ENCODE data around the gene CA9.
"Not testable (repeated sequence)": the region's sequence is repeated elsewhere in the genome, so short reads cannot be mapped to it uniquely, and the experiment has no call there.

Gene CA9

DNA sequence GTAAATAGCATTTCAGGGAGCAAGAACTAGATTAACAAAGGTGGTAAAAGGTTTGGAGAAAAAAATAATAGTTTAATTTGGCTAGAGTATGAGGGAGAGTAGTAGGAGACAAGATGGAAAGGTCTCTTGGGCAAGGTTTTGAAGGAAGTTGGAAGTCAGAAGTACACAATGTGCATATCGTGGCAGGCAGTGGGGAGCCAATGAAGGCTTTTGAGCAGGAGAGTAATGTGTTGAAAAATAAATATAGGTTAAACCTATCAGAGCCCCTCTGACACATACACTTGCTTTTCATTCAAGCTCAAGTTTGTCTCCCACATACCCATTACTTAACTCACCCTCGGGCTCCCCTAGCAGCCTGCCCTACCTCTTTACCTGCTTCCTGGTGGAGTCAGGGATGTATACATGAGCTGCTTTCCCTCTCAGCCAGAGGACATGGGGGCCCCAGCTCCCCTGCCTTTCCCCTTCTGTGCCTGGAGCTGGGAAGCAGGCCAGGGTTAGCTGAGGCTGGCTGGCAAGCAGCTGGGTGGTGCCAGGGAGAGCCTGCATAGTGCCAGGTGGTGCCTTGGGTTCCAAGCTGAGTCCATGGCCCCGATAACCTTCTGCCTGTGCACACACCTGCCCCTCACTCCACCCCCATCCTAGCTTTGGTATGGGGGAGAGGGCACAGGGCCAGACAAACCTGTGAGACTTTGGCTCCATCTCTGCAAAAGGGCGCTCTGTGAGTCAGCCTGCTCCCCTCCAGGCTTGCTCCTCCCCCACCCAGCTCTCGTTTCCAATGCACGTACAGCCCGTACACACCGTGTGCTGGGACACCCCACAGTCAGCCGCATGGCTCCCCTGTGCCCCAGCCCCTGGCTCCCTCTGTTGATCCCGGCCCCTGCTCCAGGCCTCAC lies at the start of gene CA9:
Gene CA9, plus strand, starts transcription at position 797 of the 893 bp plus-strand sequence. Its CDS starts 32 bp downstream, at position 829.
- peak; percentile 57 for DNase-seq (ENCODE audit: low spot score)

DNA sequence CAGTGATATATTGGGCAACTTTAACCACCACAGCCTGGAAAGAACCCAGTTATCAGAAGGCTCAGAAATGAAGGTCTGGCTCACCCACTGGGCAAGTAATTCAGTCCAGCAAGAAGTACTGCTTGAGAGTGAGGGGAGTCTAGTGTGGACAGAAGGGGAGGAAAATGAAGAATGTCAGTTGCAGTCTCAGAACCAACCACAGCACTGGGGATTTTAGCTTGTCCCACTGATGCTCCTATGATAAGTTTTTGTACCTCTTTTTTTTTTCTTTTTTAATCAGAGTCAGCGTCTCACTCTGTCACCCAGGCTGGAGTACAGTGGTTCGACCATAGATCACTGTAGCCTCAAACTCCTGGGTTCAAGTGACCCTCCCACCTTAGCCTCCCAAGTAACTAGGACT lies 46.2 kb upstream of the CA9 start:
- DNase-seq (ENCODE audit: low spot score), result no peak

- no peak for DNase-seq (ENCODE audit: low spot score)
Observed at GRCh38 chr9:35628389-35628991, 45.2 kb upstream of the CA9 start.

DNA sequence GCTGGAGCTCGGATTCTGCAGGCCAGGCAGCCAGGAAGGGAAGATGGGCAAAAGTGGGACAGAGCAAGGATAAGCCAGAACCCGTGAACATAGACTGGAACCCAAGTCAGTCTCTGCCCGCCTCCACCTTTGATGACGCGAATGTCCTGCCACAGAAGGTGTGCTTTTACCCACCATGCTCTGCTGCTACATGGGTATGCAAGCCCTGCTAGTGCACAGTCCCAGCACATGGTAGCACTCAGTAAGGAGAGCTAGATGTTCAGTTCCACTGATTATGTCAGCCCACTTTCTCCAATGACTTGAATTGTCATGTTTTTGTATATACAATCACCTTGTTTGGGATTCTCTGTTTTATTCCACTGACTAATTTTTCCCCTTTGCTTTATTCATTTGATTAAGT lies 44.1 kb upstream of the CA9 start:
- no peak for DNase-seq (ENCODE audit: low spot score)

- DNase-seq (ENCODE audit: low spot score), result no peak
Observed at GRCh38 chr9:35635730-35636129, 38.0 kb upstream of the CA9 start.

GRCh38 chr9:35636135-35636876 lies 37.4 kb upstream of the CA9 start:
- no peak for DNase-seq (ENCODE audit: low spot score)

GRCh38 chr9:35636877-35637246 lies 36.9 kb upstream of the CA9 start:
- not testable (repeated sequence) for DNase-seq (ENCODE audit: low spot score)

DNA sequence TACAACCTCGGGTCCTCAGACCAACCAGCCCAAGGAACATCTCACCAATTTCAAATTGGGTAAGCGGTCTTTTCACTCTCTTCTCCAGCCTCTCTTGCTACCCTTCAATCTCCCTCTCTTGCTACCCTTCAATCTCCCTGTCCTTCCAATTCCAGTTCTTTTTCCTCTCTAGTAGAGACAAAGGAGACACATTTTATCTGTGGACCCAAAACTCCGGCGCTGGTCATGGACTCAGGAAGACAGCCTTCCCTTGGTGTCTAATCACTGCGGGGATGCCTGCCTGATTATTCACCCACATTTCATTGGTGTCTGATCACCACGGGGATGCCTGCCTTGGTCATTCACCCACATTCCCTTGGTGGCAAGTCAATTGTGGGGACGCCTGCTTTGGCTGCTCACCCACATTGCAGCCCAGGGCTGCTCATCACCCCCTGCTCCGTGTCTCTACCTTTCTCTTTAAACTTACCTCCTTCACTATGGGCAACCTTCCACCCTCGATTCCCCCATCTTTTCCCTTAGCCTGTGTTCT lies 36.2 kb upstream of the CA9 start:
- not testable (repeated sequence) for DNase-seq (ENCODE audit: low spot score)

DNA sequence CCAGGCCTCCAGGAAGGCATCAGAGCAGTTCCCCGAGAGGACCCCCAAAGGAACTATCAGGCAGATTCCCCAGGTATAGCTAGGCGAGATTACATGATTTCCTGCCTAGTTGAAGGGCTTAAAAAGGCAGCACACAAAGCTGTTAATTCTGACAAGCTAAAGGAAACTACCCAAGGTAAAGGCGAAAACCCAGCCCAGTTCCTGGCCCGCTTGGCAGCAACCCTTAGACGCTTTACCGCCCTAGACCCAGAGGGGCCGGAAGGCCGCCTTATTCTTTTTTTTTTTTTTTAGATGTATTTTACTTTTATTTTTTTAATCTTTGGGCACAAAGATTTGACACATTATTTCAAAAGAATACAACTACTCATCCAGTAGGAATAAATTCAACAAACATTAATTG lies 35.0 kb upstream of the CA9 start:
- not testable (repeated sequence) for DNase-seq (ENCODE audit: low spot score)

DNA sequence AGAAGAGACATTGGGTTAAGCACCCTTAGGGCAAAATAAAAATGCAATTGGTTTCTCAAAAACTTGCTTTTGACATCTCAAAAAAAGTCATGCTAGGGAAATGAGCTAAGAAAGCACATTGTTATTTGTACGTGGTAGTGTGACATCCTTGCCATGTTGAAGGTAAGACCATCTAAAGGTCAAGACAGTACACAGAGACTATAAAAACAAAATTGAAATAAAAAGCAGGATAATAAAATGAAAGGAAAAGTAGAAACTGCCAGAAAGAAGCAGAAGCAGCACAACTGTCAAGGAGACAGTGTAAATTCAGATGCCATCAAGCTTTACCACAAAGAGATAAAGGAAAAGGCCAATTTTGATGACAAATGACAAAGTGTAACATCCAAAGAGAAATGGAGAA lies 34.5 kb upstream of the CA9 start:
- not testable (repeated sequence) for DNase-seq (ENCODE audit: low spot score)

GRCh38 chr9:35639631-35640030 lies 34.1 kb upstream of the CA9 start:
- DNase-seq (ENCODE audit: low spot score), result no peak

- DNase-seq (ENCODE audit: low spot score), result not testable (repeated sequence)
Observed at GRCh38 chr9:35640431-35640830, 33.3 kb upstream of the CA9 start.

DNA sequence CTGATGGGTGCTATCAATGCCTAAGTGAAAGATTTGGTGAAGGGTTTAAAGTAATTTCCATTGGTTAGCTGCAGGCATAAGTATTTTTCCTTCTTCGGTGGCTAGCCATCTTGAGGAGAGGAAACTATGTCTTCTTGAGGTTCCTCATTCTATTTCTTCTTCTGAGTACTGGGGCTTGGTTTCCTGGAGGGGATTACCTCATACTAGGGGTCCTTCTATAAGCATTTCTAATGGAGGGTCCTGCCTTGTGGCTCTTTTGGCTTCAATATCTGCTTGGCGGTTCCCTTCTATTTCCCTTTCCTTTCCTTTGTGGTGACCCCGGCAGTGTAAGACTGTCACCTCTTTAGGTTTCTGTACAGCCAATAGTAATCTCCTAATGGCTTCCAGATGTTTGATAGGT lies 32.2 kb upstream of the CA9 start:
- DNase-seq (ENCODE audit: low spot score), result not testable (repeated sequence)

DNA sequence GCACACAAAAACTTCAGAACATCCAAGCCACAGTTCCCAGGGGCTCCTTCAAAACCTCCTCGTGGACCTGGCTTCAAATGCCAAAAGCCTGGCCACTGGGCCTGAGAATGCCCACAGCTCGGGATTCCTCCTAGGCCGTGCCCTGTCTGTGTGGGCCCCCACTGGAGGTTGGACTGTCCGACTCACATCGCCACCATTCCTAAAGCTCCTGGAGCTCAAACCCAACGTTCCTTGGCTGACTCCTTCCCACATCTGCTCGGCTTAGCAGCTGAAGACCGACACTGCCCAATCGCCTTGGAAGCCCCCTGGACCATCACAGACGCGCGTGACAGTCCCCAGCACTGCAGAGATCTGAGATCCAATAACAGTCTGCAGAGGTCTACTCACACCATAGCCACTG lies 30.7 kb upstream of the CA9 start:
- no peak for DNase-seq (ENCODE audit: low spot score)

- not testable (repeated sequence) for DNase-seq (ENCODE audit: low spot score)
Observed at GRCh38 chr9:35645736-35646135, 28.0 kb upstream of the CA9 start.

GRCh38 chr9:35646153-35646532 lies 27.6 kb upstream of the CA9 start:
- no peak for DNase-seq (ENCODE audit: low spot score)

- DNase-seq (ENCODE audit: low spot score), result peak; percentile 94
Observed at GRCh38 chr9:35646533-35647265, 27.0 kb upstream of the CA9 start.

- no peak for DNase-seq (ENCODE audit: low spot score)
Observed at GRCh38 chr9:35649431-35650340, 24.0 kb upstream of the CA9 start.

DNA sequence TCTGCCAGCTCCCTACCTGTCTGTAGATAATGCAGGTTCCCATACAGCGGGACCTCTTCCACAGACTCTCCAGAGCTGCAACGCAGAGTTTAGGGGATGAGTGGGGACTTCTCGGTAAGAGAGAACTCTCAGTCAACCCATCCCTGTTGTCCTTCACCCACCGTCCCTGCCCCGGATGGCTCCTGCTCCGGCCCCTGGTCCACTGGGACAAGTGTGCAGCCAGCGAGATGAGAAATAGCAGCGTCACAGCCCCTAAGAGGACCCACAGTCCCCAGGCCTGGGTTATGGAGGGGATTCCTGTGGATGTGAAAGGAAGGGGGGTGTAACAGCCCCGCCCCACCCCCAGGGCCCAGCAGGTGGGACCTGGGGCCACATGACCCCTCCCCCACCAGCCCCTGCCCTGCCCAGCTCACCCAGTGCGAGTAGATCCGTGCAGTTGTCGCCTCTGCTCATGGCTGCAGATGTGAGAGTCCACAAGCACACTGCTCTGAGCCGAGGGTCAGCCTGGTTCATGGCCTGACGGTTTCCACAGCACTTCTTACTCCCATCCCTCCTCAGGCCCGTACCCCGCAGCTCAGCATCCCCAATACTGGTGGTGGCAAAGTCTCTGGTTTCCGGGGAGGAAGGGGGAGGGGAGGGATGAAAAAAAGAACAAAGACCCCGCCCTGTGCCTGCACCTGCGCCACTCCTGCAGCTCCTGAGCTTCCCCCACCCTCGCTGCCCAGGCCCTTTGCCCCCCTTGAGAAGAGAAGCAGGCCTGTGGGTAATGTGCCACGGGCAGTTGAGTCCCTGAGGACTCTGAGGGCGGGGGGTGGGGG lies 23.2 kb upstream of the CA9 start, which contains the start of gene SIT1:
Gene SIT1, minus strand, starts transcription at position 591 of the 818 bp plus-strand sequence. Its CDS starts 78 bp downstream, at position 513.
- no peak for DNase-seq (ENCODE audit: low spot score)
